Peyer's patch (tissue), 4 donors: ENCODE results near the gene TNFRSF19. TPM values are rescaled to one million over a fixed set of nuclear protein-coding genes. Genes with fewer than 3 reads are reported as not detected.
"Not testable (repeated sequence)": the region's sequence is repeated elsewhere in the genome, so short reads cannot be mapped to it uniquely, and the experiment has no call there.

Source experiments
- DNase-seq, 3 donors: peaks; one replicate each; pipeline ENCODE4 v3.0.0-alpha.2; 2017 to 2019
- H3K27ac ChIP-seq, 4 donors: fragments of 200-600 bp; sonication (generic); one replicate each; pipeline ENCODE4 v1.5.1; 2016 to 2019
- H3K27me3 ChIP-seq, 2 donors: fragments of 200-600 bp; sonication (generic); one replicate each; pipeline ENCODE4 v1.5.1; 2019
- H3K36me3 ChIP-seq, 3 donors: fragments of 200-600 bp; sonication (generic); one replicate each; pipeline ENCODE4 v1.5.1; 2016 to 2019
- H3K4me1 ChIP-seq, 4 donors: fragments of 200-600 bp; sonication (generic); one replicate each; pipeline ENCODE4 v1.5.1; 2016 to 2019
- H3K4me3 ChIP-seq, 4 donors: fragments of 200-600 bp; sonication (generic); 1 replicate in 3 of 4; 2 replicates in 1 of 4; pipeline ENCODE4 v1.5.1; 2016 to 2019; ENCODE audit warnings: mild to moderate bottlenecking in 1 of 4
- H3K9me3 ChIP-seq, 4 donors: fragments of 200-600 bp; sonication (generic); one replicate each; pipeline ENCODE4 v1.5.1; 2016 to 2019; ENCODE audit warnings: mild to moderate bottlenecking in 1 of 4
- POLR2A ChIP-seq, 2 donors: fragments of 450-650 bp; IDR thresholded peaks; one replicate each; pipeline ENCODE4 v1.5.1; 2017; ENCODE audit warnings: antibody characterized with exemption in 2 of 2, mild to moderate bottlenecking in 2 of 2, moderate library complexity in 2 of 2
- total RNA-seq, 4 donors: library from RNA; depleted of rRNA; stranded (reverse); fragments of >200 nt; gene quantifications; one replicate each; pipeline ENCODE4 v1.1.0, GENCODE V29; 2016
- TF ChIP-seq, protein P1 (sequence below), 6 experiments: fragments of 450-650 bp in 4 of 6; fragments of 200-600 bp in 2 of 6; sonication (generic) in 1 of 6; IDR thresholded peaks; one replicate each; pipeline ENCODE4 v1.5.1; 2017 to 2019; ENCODE audit warnings: antibody characterized with exemption in 6 of 6, mild to moderate bottlenecking in 3 of 6, moderate library complexity in 1 of 6

The TNFRSF19 gene
- total RNA-seq, 4 donors from 2014 or later, result 0.94 to 1.7 (median 1.2) TPM; not detected in 1

DNA sequence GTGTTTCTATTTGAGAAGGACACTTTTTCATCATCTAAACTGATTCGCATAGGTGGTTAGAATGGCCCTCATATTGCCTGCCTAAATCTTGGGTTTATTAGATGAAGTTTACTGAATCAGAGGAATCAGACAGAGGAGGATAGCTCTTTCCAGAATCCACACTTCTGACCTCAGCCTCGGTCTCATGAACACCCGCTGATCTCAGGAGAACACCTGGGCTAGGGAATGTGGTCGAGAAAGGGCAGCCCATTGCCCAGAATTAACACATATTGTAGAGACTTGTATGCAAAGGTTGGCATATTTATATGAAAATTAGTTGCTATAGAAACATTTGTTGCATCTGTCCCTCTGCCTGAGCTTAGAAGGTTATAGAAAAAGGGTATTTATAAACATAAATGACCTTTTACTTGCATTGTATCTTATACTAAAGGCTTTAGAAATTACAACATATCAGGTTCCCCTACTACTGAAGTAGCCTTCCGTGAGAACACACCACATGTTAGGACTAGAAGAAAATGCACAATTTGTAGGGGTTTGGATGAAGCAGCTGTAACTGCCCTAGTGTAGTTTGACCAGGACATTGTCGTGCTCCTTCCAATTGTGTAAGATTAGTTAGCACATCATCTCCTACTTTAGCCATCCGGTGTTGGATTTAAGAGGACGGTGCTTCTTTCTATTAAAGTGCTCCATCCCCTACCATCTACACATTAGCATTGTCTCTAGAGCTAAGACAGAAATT lies 103.8 kb downstream of the TNFRSF19 start:
- no peaks in the 10 kb centered on the region for H3K27me3 ChIP-seq
- H3K27ac ChIP-seq, result peak overlapping the region in 1 of 4 donors; percentile 25
- H3K4me1 ChIP-seq, result no peaks in the 10 kb centered on the region

DNA sequence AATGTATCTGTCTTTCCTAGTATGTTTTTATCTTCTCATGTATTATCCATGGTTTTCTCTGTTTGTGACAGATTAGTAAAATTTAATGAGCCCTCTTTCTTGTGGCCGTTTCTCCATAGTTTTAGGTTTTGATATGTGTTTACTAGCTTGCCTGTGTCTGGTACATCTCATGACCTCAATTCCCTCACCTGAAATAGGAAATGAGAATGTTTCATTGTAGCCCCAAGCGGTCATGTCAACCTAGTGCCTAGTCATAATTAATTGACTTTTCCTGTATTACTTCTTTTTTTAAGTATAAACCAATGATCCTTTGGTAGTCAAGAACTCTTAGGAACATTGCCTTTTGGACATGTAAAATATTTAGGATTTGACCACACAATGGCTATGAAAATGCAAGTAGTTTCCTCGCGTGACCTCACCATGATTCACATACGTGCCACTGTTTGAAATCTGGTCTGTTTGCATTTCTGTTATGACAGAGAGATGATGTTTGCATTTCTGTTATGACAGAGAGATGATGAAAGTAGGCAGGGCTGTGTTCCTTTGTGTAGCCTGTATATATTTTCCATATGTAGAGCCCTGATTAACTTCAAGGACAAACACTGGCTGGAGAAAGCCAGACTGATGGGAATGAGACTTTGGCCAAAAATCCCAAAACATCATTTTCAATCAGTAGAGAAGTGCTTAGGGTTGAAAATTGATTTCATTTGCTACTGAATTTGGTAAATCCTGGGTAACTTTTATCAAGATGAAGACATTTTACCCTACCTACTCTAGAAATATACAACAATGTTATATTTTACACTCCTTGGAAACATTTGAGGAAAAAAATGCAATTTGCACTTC lies 104.8 kb downstream of the TNFRSF19 start:
- Histone ChIP-seq H3K36me3 (no peaks in the 10 kb centered on the region), H3K4me1 (no peaks in the 10 kb centered on the region), H3K4me3 (no peak overlapping the region), H3K27me3 (no peaks in the 10 kb centered on the region), H3K9me3 (no peaks in the 10 kb centered on the region), H3K27ac (no peak overlapping the region)
- no peak for TF ChIP-seq POLR2A (IDR thresholded peaks at IDR 0.05)
- TF ChIP-seq, protein P1, sequence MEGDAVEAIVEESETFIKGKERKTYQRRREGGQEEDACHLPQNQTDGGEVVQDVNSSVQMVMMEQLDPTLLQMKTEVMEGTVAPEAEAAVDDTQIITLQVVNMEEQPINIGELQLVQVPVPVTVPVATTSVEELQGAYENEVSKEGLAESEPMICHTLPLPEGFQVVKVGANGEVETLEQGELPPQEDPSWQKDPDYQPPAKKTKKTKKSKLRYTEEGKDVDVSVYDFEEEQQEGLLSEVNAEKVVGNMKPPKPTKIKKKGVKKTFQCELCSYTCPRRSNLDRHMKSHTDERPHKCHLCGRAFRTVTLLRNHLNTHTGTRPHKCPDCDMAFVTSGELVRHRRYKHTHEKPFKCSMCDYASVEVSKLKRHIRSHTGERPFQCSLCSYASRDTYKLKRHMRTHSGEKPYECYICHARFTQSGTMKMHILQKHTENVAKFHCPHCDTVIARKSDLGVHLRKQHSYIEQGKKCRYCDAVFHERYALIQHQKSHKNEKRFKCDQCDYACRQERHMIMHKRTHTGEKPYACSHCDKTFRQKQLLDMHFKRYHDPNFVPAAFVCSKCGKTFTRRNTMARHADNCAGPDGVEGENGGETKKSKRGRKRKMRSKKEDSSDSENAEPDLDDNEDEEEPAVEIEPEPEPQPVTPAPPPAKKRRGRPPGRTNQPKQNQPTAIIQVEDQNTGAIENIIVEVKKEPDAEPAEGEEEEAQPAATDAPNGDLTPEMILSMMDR (IDR thresholded peaks at IDR 0.05), result no peak
- DNase-seq, result no peak

More for the DNA sequence above, 103.8 kb downstream of the TNFRSF19 start:
- no peak overlapping the region for H3K4me3 ChIP-seq
- no peak for DNase-seq
- TF ChIP-seq, protein P1 (IDR thresholded peaks at IDR 0.05), result no peak
- TF ChIP-seq POLR2A (IDR thresholded peaks at IDR 0.05), result no peak
- H3K9me3 ChIP-seq, result no peaks in the 10 kb centered on the region
- H3K36me3 ChIP-seq, result no peaks in the 10 kb centered on the region

DNA sequence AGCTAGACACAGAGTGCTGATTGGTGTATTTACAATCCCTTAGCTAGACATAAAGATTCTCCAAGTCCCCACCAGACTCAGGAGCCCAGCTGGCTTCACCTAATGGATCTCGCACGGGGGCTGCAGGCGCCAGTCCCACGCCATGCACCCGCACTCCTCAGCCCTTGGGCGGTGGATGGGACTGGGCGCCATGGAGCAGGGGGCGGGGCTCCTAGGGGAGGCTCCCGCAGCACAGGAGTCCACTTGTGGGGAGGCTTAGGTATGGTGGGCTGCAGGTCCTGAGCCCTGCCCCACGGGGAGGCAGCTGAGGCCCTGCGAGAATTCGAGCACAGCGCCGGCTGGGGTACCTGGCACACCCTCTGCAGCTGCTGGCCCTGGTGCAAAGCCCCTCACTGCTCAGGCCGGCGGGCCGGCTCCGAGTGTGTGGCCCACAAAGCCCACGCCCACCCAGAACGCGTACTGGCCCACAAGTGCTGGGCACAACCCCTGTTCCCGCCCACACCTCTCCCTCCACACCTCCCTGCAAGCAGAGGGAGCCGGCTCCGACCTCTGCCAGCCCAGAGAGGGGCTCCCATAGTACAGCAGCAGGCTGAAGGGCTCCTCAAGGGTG lies 107.6 kb downstream of the TNFRSF19 start:
- not testable (repeated sequence) for DNase-seq, H3K27ac ChIP-seq, H3K9me3 ChIP-seq, H3K36me3 ChIP-seq, H3K4me1 ChIP-seq, H3K27me3 ChIP-seq, H3K4me3 ChIP-seq

DNA sequence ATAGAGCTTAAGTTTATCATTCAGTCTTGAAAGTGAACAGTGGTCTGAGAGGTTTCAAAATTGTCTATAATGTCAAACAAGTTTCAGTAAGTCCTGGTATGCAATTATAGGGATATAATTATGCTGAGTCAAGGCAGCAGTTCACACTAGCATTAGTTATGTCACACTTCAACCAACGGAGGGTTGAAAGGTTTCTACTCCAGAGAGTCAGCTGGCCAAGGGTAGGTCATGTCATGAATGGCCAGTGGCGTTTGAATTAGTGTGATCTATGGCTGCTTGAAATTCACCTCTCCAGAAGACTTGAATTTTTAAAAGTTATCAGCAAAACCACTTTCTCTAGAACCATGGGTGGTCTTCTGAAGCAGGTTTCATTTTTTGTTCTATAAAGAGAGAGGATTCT lies 108.6 kb downstream of the TNFRSF19 start:
- Histone ChIP-seq H3K27ac (no peak overlapping the region), H3K9me3 (no peaks in the 10 kb centered on the region), H3K4me1 (no peaks in the 10 kb centered on the region), H3K27me3 (no peaks in the 10 kb centered on the region), H3K36me3 (no peaks in the 10 kb centered on the region), H3K4me3 (no peak overlapping the region)
- TF ChIP-seq POLR2A (IDR thresholded peaks at IDR 0.05), result no peak
- TF ChIP-seq, protein P1 (IDR thresholded peaks at IDR 0.05), result no peak
- no peak for DNase-seq

DNA sequence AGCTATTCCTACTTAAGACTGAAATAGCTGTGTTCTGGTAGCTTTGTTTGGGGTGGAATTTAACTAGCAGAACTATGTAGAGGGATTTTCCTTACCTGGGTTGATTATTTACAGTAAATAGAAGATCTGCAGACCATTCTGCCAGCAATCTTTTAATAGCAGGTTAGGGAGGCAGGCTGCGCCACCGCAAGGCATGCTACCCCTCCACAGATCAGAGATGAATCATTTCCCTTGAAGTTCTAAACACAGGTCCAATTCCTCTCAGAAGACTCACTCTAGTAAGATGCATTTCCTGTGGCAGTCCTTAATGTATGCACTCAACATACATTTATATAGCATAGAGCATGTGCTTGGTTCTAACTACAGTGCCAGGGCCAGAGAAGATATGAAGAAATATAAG lies 109.0 kb downstream of the TNFRSF19 start:
- no peaks in the 10 kb centered on the region for H3K27me3 ChIP-seq
- no peak overlapping the region for H3K4me3 ChIP-seq
- H3K36me3 ChIP-seq, result no peaks in the 10 kb centered on the region
- DNase-seq, result no peak
- TF ChIP-seq, protein P1 (IDR thresholded peaks at IDR 0.05), result no peak
- no peak for TF ChIP-seq POLR2A (IDR thresholded peaks at IDR 0.05)
- H3K9me3 ChIP-seq, result no peaks in the 10 kb centered on the region
- H3K4me1 ChIP-seq, result no peaks in the 10 kb centered on the region
- no peak overlapping the region for H3K27ac ChIP-seq
